IMR-90 (cell line): Measurements from ENCODE around the gene TRIM71. TPM values are rescaled to one million over a fixed set of nuclear protein-coding genes. Genes with fewer than 3 reads are reported as not detected.

Source experiments
- ATAC-seq: fragments of 200-7000 bp; cut with Tn5 transposase; 2 replicates; pipeline ENCODE4 v1.9.1; 2020; ENCODE audit warnings: low read depth, mild to moderate bottlenecking, moderate library complexity
- BruUV-seq: library from RNA; stranded (reverse); fragments of 400-500 nt; replicated peaks from 2 replicates; lab custom pipeline; 2021; lab: Mats Ljungman, UMichigan
- CTCF ChIA-PET: fragments of 300-600 bp; formaldehyde crosslinking; extraction: SDS; loops from one replicate; lab custom pipeline; 2021; ENCODE audit warnings: antibody characterized with exemption; lab: Yijun Ruan, JAX
- POLR2A ChIA-PET: fragments of 300-600 bp; sonication (Branson Sonifier 250); formaldehyde crosslinking; loops from one replicate; lab custom pipeline; 2022; ENCODE audit warnings: antibody characterized with exemption; ENCODE audit not compliant: unreplicated experiment; lab: Charles Lee
- DNase-seq: peaks from one replicate; pipeline ENCODE4 v3.0.0; 2013
- H2AFZ ChIP-seq: replicated peaks from 2 replicates; pipeline ENCODE3; 2013; ENCODE audit warnings: low read length, mild to moderate bottlenecking; ENCODE audit not compliant: poor library complexity
- H2AK5ac ChIP-seq: 2 replicates; pipeline ENCODE4 v1.6.1; 2013; ENCODE audit warnings: low read depth, low read length, inconsistent platforms
- H2AK9ac ChIP-seq: replicated peaks from 2 replicates; pipeline ENCODE3; 2013; ENCODE audit warnings: mild to moderate bottlenecking, low read depth, low read length, moderate library complexity; ENCODE audit not compliant: poor library complexity
- H2BK120ac ChIP-seq: 2 replicates; pipeline ENCODE4 v1.6.1; 2013; ENCODE audit warnings: low read depth, low read length, inconsistent platforms
- H2BK15ac ChIP-seq: 3 replicates; pipeline ENCODE4 v1.6.1; 2013; ENCODE audit warnings: low read depth, low read length, inconsistent platforms
- H2BK20ac ChIP-seq: 2 replicates; pipeline ENCODE4 v1.6.1; 2013; ENCODE audit warnings: low read depth, mild to moderate bottlenecking, inconsistent platforms, low read length, moderate library complexity
- H2BK5ac ChIP-seq: 2 replicates; pipeline ENCODE4 v1.6.1; 2013; ENCODE audit warnings: mild to moderate bottlenecking, low read depth, low read length, inconsistent platforms; ENCODE audit not compliant: poor library complexity, severe bottlenecking
- H3K14ac ChIP-seq: replicated peaks from 2 replicates; pipeline ENCODE4 v1.6.1; 2013; ENCODE audit warnings: low read depth, low read length, inconsistent platforms
- H3K18ac ChIP-seq: 2 replicates; pipeline ENCODE4 v1.6.1; 2013; ENCODE audit warnings: low read depth, low read length, control low read depth
- H3K23ac ChIP-seq: 2 replicates; pipeline ENCODE4 v1.6.1; 2013; ENCODE audit warnings: low read depth, low read length, inconsistent platforms
- H3K27ac ChIP-seq: 2 replicates; pipeline ENCODE4 v1.5.1; 2013; ENCODE audit warnings: mild to moderate bottlenecking, control low read depth, low read length; ENCODE audit not compliant: insufficient read depth
- H3K27me3 ChIP-seq: 2 replicates; pipeline ENCODE4 v1.6.1; 2013; ENCODE audit warnings: low read length; ENCODE audit not compliant: control insufficient read depth, insufficient read depth
- H3K36me3 ChIP-seq: 2 replicates; pipeline ENCODE4 v1.6.1; 2013; ENCODE audit warnings: low read length, mixed read lengths; ENCODE audit not compliant: control insufficient read depth, insufficient read depth
- H3K4ac ChIP-seq: 2 replicates; pipeline ENCODE4 v1.6.1; 2013; ENCODE audit warnings: low read depth, low read length, inconsistent platforms
- H3K4me1 ChIP-seq: 2 replicates; pipeline ENCODE4 v1.6.1; 2013; ENCODE audit warnings: low read length, mixed read lengths; ENCODE audit not compliant: control insufficient read depth, insufficient read depth
- H3K4me2 ChIP-seq: 2 replicates; pipeline ENCODE4 v1.6.1; 2013; ENCODE audit warnings: low read depth, mild to moderate bottlenecking, control low read depth, low read length, moderate library complexity
- H3K4me3 ChIP-seq: 2 replicates; pipeline ENCODE4 v1.5.1; 2013; ENCODE audit warnings: low read depth, mild to moderate bottlenecking, control low read depth, low read length, moderate library complexity; ENCODE audit not compliant: insufficient read depth
- H3K56ac ChIP-seq: 2 replicates; pipeline ENCODE4 v1.6.1; 2013; ENCODE audit warnings: low read length, inconsistent platforms; ENCODE audit not compliant: insufficient read depth; ENCODE audit errors: extremely low read depth
- H3K79me1 ChIP-seq, 2 experiments: 2 replicates each; pipeline ENCODE4 v1.6.1; 2013; ENCODE audit warnings: low read length in 2 of 2, inconsistent platforms in 1 of 2, low read depth in 1 of 2
- H3K9ac ChIP-seq: 2 replicates; pipeline ENCODE4 v1.6.1; 2013; ENCODE audit warnings: low read depth, low read length, control low read depth
- H3K9me1 ChIP-seq: 2 replicates; pipeline ENCODE4 v1.6.1; 2013; ENCODE audit warnings: low read length, inconsistent platforms; ENCODE audit not compliant: insufficient read depth
- H3K9me3 ChIP-seq: 2 replicates; pipeline ENCODE4 v1.6.1; 2013; ENCODE audit warnings: low read length; ENCODE audit not compliant: control insufficient read depth, insufficient read depth
- H4K20me1 ChIP-seq: 2 replicates; pipeline ENCODE4 v1.6.1; 2013; ENCODE audit warnings: low read length, inconsistent platforms; ENCODE audit not compliant: insufficient read depth
- H4K5ac ChIP-seq: 2 replicates; pipeline ENCODE4 v1.6.1; 2013; ENCODE audit warnings: mild to moderate bottlenecking, low read depth, low read length, control low read depth
- H4K8ac ChIP-seq, 2 experiments: 2 replicates each; pipeline ENCODE4 v1.6.1; 2013; ENCODE audit warnings: low read depth in 2 of 2, low read length in 2 of 2, control low read depth in 1 of 2, inconsistent platforms in 1 of 2
- H4K91ac ChIP-seq: 2 replicates; pipeline ENCODE4 v1.6.1; 2013; ENCODE audit warnings: low read depth, low read length, inconsistent platforms; ENCODE audit not compliant: insufficient read depth
- BHLHE40 ChIP-seq: fragments of 150-350 bp; IDR thresholded peaks from 2 replicates; pipeline ENCODE4 v1.6.1; 2016; ENCODE audit warnings: mild to moderate bottlenecking, low read depth, low read length
- CEBPB ChIP-seq: IDR thresholded peaks from 2 replicates; pipeline ENCODE4 v1.6.1; 2012; ENCODE audit warnings: low read depth, low read length, improper control_type of control experiment
- CHD1 ChIP-seq: IDR thresholded peaks from 2 replicates; pipeline ENCODE4 v1.6.1; 2012; ENCODE audit warnings: low read depth, low read length, improper control_type of control experiment
- FOS ChIP-seq: fragments of 150-350 bp; IDR thresholded peaks from 2 replicates; pipeline ENCODE4 v1.6.1; 2016; ENCODE audit warnings: low read depth, low read length
- MAFK ChIP-seq: IDR thresholded peaks from 2 replicates; pipeline ENCODE4 v1.6.1; 2012; ENCODE audit warnings: low read depth, low read length, improper control_type of control experiment
- MAZ ChIP-seq: IDR thresholded peaks from 2 replicates; pipeline ENCODE4 v1.6.1; 2012; ENCODE audit warnings: low read depth, mild to moderate bottlenecking, low read length, improper control_type of control experiment, moderate library complexity, borderline replicate concordance
- MXI1 ChIP-seq: IDR thresholded peaks from 2 replicates; pipeline ENCODE4 v1.6.1; 2012; ENCODE audit warnings: low read depth, mild to moderate bottlenecking, low read length, moderate library complexity, borderline replicate concordance
- NFE2L2 ChIP-seq: fragments of 150-350 bp; IDR thresholded peaks from 2 replicates; pipeline ENCODE4 v1.6.1; 2016; ENCODE audit warnings: low read depth, mild to moderate bottlenecking, low read length
- POLR2A ChIP-seq: IDR thresholded peaks from 2 replicates; pipeline ENCODE4 v1.6.1; 2012; ENCODE audit warnings: mild to moderate bottlenecking, low read depth, low read length
- RAD21 ChIP-seq: IDR thresholded peaks from 2 replicates; pipeline ENCODE4 v1.6.1; 2012; ENCODE audit warnings: low read length, improper control_type of control experiment
- RCOR1 ChIP-seq: IDR thresholded peaks from 2 replicates; pipeline ENCODE4 v1.6.1; 2012; ENCODE audit warnings: mild to moderate bottlenecking, low read length, improper control_type of control experiment; ENCODE audit not compliant: insufficient replicate concordance
- RFX5 ChIP-seq: IDR thresholded peaks from 2 replicates; pipeline ENCODE4 v1.8.0; 2012; ENCODE audit warnings: low read depth, mild to moderate bottlenecking, low read length, moderate library complexity
- SMC3 ChIP-seq: fragments of 150-350 bp; IDR thresholded peaks from 2 replicates; pipeline ENCODE4 v1.6.1; 2016; ENCODE audit warnings: low read depth, mild to moderate bottlenecking, antibody characterized with exemption, low read length, moderate library complexity
- WGBS, 2 experiments: methylation state at CpG; one replicate each; pipeline versions ENCODE4 v1.1.5 to v1.1.7; 2013; ENCODE audit warnings: missing lambda C conversion rate in 2 of 2; ENCODE audit not compliant: insufficient read length in 1 of 2; ENCODE audit errors: extremely low coverage in 2 of 2; 5-methylcytosine and 5-hydroxymethylcytosine counted together
- dilution Hi-C: fragments of 300-500 bp; cut with HindIII; formaldehyde crosslinking; loops from one replicate; pipeline ENCODE4 v1.14.3; 2018; ENCODE audit warnings: low sequenced_read_pairs; ENCODE audit not compliant: unreplicated experiment
- in situ Hi-C: fragments of 300-500 bp; cut with MboI; formaldehyde crosslinking; loops from 3 replicates; pipeline ENCODE4 v1.14.3; 2019; ENCODE audit warnings: low sequenced_read_pairs, inconsistent platforms, mixed read lengths
- intact Hi-C: fragments of 100-400 bp; cut with micrococcal nuclease; formaldehyde crosslinking; loops from 2 replicates; pipeline ENCODE4 v1.10.0; 2022
- polyA plus RNA-seq, 3 experiments: library from polyadenylated mRNA; depleted of rRNA; stranded (reverse); fragments of >200 nt; gene quantifications; 2 replicates each; pipeline ENCODE4 v1.2.3, GENCODE V29; 2012; ENCODE audit warnings: low replicate concordance in 1 of 3
- total RNA-seq: library from RNA; depleted of rRNA; stranded (reverse); fragments of >200 nt; gene quantifications from 2 replicates; pipeline ENCODE4 v1.2.3, GENCODE V29; 2012
- TF ChIP-seq, protein P1 (sequence below): conservative IDR thresholded peaks from 2 replicates; pipeline ENCODE4 v1.5.1; 2012; ENCODE audit warnings: mild to moderate bottlenecking, low read depth, low read length, improper control_type of control experiment
- TF ChIP-seq, protein P2 (sequence below): fragments of 150-350 bp; IDR thresholded peaks from 2 replicates; pipeline ENCODE4 v1.6.1; 2016; ENCODE audit warnings: low read depth, mild to moderate bottlenecking, low read length, moderate library complexity, borderline replicate concordance
- TF ChIP-seq, protein P3 (sequence below): fragments of 150-350 bp; IDR thresholded peaks from 2 replicates; pipeline ENCODE4 v1.6.1; 2017; ENCODE audit warnings: mild to moderate bottlenecking, antibody characterized with exemption, low read length, low read depth

Gene TRIM71
- total and polyA plus RNA-seq, 2 of the 4 experiments (the other 2 are of a cell fraction): not detected

DNA sequence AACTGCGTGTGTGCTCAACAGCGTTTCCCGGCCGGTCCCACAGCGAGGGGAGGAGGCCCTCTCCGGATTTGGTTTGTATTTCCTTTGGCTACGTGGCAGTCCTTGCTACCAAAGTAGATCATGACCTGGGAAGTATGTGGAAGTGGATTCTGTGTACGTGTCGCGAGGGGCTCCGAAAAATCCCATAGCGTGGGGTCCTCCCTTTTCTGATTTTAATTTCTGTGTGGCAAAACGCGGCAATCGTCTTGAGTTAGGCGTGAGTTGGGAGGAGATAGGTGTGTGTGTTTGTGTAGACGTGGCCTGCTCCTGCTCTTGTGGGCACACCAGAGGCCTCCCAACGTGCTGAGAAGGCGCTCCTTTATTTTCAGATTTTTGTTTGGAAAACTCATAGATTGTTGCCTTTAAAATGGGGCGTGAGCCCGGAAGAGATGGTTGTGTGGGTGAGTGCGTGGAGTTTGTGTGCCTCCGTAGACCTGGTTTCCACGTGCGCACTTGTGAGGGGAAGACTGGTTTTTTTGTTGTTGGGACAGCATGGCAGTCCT is 1.2 kb downstream of the TRIM71 start:
- Histone ChIP-seq H2BK5ac (no peak overlapping the region), H4K20me1 (no peaks in the 10 kb centered on the region), H3K4me2 (no peak overlapping the region), H2AK5ac (no peak overlapping the region), H2BK20ac (no peak overlapping the region), H2BK15ac (no peak overlapping the region), H3K4ac (no peak overlapping the region), H3K9ac (no peak overlapping the region), H3K36me3 (no peaks in the 10 kb centered on the region), H3K18ac (no peak overlapping the region), H2AK9ac (no peak overlapping the region), H4K8ac (no peak overlapping the region), H3K9me3 (peaks cover 21% of the 10 kb centered on the region), H3K4me3 (no peak overlapping the region), H2AFZ (peak overlapping the region; percentile 56), H3K14ac (no peak overlapping the region), H4K5ac (no peak overlapping the region), H3K27ac (no peak overlapping the region), H2BK120ac (no peak overlapping the region), H3K9me1 (no peaks in the 10 kb centered on the region), H3K56ac (no peak overlapping the region), H3K23ac (no peak overlapping the region), H3K79me1 (no peaks in the 10 kb centered on the region), H3K27me3 (peaks cover 80% of the 10 kb centered on the region), H4K91ac (no peak overlapping the region), H3K4me1 (peaks cover 3% of the 10 kb centered on the region; the same call in 1 of the 2 replicates)
- 27% methylated on average over 11 of the region's 25 CpGs; no CpG with 5 or more reads in 1 of the 2 experiments for WGBS, 2 experiments
- dilution Hi-C loops (no loop called here), in situ Hi-C loops (no loop called here), intact Hi-C loops (loop anchor here (10.0 kb wide), 2 partner anchors 116 to 1736 kb away; no protein-coding TSS in a partner anchor)
- CTCF ChIA-PET: no interaction called here
- BruUV-seq: no TSS peak
- POLR2A ChIA-PET: no interaction called here
- TF ChIP-seq SMC3 (no peak), RCOR1 (no peak), POLR2A (no peak), NFE2L2 (no peak), MAFK (no peak), BHLHE40 (no peak), RFX5 (no peak), RAD21 (no peak), MXI1 (no peak), MAZ (no peak), CEBPB (no peak), CHD1 (no peak), FOS (no peak)
- TF ChIP-seq, protein P1, sequence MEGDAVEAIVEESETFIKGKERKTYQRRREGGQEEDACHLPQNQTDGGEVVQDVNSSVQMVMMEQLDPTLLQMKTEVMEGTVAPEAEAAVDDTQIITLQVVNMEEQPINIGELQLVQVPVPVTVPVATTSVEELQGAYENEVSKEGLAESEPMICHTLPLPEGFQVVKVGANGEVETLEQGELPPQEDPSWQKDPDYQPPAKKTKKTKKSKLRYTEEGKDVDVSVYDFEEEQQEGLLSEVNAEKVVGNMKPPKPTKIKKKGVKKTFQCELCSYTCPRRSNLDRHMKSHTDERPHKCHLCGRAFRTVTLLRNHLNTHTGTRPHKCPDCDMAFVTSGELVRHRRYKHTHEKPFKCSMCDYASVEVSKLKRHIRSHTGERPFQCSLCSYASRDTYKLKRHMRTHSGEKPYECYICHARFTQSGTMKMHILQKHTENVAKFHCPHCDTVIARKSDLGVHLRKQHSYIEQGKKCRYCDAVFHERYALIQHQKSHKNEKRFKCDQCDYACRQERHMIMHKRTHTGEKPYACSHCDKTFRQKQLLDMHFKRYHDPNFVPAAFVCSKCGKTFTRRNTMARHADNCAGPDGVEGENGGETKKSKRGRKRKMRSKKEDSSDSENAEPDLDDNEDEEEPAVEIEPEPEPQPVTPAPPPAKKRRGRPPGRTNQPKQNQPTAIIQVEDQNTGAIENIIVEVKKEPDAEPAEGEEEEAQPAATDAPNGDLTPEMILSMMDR: no peak
- TF ChIP-seq, protein P2, sequence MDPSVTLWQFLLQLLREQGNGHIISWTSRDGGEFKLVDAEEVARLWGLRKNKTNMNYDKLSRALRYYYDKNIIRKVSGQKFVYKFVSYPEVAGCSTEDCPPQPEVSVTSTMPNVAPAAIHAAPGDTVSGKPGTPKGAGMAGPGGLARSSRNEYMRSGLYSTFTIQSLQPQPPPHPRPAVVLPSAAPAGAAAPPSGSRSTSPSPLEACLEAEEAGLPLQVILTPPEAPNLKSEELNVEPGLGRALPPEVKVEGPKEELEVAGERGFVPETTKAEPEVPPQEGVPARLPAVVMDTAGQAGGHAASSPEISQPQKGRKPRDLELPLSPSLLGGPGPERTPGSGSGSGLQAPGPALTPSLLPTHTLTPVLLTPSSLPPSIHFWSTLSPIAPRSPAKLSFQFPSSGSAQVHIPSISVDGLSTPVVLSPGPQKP: no peak
- TF ChIP-seq, protein P3, sequence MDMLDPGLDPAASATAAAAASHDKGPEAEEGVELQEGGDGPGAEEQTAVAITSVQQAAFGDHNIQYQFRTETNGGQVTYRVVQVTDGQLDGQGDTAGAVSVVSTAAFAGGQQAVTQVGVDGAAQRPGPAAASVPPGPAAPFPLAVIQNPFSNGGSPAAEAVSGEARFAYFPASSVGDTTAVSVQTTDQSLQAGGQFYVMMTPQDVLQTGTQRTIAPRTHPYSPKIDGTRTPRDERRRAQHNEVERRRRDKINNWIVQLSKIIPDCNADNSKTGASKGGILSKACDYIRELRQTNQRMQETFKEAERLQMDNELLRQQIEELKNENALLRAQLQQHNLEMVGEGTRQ: no peak
- no peak for ATAC-seq
- no peak for DNase-seq
